MM.1S (cell line): Measurements from ENCODE around the gene ACO2.

Experiments used
- DNase-seq: peaks from one replicate; pipeline ENCODE4 v3.0.0-alpha.2; 2015
- H2AFZ ChIP-seq: fragments of 300-600 bp; sonication (generic); 2 replicates; pipeline ENCODE4 v1.6.0; 2016; ENCODE audit warnings: antibody characterized with exemption, low read length
- H3F3A ChIP-seq: fragments of 300-600 bp; sonication (generic); 2 replicates; pipeline ENCODE4 v1.6.1; 2016; ENCODE audit warnings: mild to moderate bottlenecking, antibody characterized with exemption, low read length, moderate library complexity, mixed read lengths; ENCODE audit not compliant: insufficient read depth
- H3K27ac ChIP-seq: fragments of 300-600 bp; sonication (generic); 2 replicates; pipeline ENCODE4 v1.5.1; 2016; ENCODE audit warnings: mild to moderate bottlenecking, low read length
- H3K27me3 ChIP-seq: fragments of 300-600 bp; sonication (generic); replicated peaks from 2 replicates; pipeline ENCODE4 v1.6.0; 2016; ENCODE audit warnings: low read length; ENCODE audit not compliant: insufficient read depth
- H3K36me3 ChIP-seq: fragments of 300-600 bp; sonication (generic); replicated peaks from 2 replicates; pipeline ENCODE4 v1.6.1; 2016; ENCODE audit warnings: mild to moderate bottlenecking, low read length, mixed read lengths; ENCODE audit not compliant: insufficient read depth
- H3K4me1 ChIP-seq: fragments of 300-600 bp; sonication (generic); 2 replicates; pipeline ENCODE4 v1.6.1; 2016; ENCODE audit warnings: low read length, mixed read lengths
- H3K4me2 ChIP-seq: fragments of 300-600 bp; sonication (generic); 2 replicates; pipeline ENCODE4 v1.6.0; 2016; ENCODE audit warnings: low read depth, low read length
- H3K4me3 ChIP-seq: fragments of 300-600 bp; sonication (generic); 2 replicates; pipeline ENCODE4 v1.5.1; 2016; ENCODE audit warnings: low read length, mixed read lengths
- H3K79me2 ChIP-seq: fragments of 300-600 bp; sonication (generic); 2 replicates; pipeline ENCODE4 v1.6.1; 2016; ENCODE audit warnings: mixed run types, low read length, mixed read lengths
- H3K9ac ChIP-seq: fragments of 300-600 bp; sonication (generic); 2 replicates; pipeline ENCODE4 v1.6.1; 2016; ENCODE audit warnings: low read length, mixed read lengths
- H3K9me2 ChIP-seq: fragments of 300-600 bp; sonication (generic); replicated peaks from 2 replicates; pipeline ENCODE4 v1.6.1; 2016; ENCODE audit warnings: mild to moderate bottlenecking, low read length, mixed read lengths; ENCODE audit not compliant: insufficient read depth
- H3K9me3 ChIP-seq: fragments of 300-600 bp; sonication (generic); replicated peaks from 2 replicates; pipeline ENCODE4 v1.6.1; 2016; ENCODE audit warnings: mild to moderate bottlenecking, low read length, mixed read lengths; ENCODE audit not compliant: insufficient read depth
- H4K20me1 ChIP-seq: fragments of 300-600 bp; sonication (generic); 2 replicates; pipeline ENCODE4 v1.6.1; 2016; ENCODE audit warnings: mild to moderate bottlenecking, low read length, moderate library complexity, mixed read lengths; ENCODE audit not compliant: insufficient read depth
- EZH2 ChIP-seq: fragments of 300-600 bp; sonication (generic); optimal IDR thresholded peaks from 2 replicates; pipeline ENCODE3; 2017; ENCODE audit warnings: low read depth, mild to moderate bottlenecking, antibody characterized with exemption, low read length, mixed read lengths
- EZH2phosphoT487 ChIP-seq: fragments of 300-600 bp; sonication (generic); IDR thresholded peaks from 2 replicates; pipeline ENCODE4 v1.6.1; 2018; ENCODE audit warnings: antibody characterized with exemption, low read length
- TF ChIP-seq, protein P1 (sequence below): fragments of 300-600 bp; sonication (generic); IDR thresholded peaks from 2 replicates; pipeline ENCODE4 v1.5.1; 2016; ENCODE audit warnings: antibody characterized with exemption, low read length, mixed read lengths

Gene ACO2

DNA sequence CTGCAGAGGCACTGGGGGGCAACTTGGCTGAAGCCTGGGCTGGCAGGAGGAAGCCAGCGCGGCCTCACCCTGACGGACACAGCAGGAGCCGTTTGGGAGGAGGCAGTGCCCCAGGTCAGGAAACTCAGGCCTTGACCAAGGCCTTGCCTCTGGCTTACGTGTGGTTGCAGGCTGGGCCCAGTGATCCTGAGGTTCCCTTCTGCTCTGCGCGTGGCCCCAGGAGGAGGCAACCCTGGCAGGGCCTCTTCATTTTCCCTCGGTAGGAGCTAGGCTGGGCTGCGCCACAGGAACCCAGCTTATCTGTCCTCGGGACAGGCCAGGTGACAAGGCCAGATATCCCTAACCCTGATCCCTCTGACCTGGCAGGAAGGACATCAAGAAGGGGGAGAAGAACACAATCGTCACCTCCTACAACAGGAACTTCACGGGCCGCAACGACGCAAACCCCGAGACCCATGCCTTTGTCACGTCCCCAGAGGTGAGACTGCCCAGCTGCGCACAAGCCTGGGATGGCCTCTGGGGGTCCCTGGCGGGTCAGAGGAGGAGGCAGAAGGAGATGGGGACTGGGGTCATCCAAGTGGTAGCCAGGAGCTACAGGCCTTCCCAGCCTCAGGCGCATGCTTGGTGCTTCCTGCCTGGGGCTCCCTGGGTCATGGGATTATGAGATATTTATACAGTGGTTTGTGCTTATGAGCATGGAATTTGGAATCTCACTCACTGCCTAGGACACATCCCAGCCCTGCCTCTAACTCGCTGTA lies 54.7 kb downstream of the ACO2 start:
- TF ChIP-seq, protein P1, sequence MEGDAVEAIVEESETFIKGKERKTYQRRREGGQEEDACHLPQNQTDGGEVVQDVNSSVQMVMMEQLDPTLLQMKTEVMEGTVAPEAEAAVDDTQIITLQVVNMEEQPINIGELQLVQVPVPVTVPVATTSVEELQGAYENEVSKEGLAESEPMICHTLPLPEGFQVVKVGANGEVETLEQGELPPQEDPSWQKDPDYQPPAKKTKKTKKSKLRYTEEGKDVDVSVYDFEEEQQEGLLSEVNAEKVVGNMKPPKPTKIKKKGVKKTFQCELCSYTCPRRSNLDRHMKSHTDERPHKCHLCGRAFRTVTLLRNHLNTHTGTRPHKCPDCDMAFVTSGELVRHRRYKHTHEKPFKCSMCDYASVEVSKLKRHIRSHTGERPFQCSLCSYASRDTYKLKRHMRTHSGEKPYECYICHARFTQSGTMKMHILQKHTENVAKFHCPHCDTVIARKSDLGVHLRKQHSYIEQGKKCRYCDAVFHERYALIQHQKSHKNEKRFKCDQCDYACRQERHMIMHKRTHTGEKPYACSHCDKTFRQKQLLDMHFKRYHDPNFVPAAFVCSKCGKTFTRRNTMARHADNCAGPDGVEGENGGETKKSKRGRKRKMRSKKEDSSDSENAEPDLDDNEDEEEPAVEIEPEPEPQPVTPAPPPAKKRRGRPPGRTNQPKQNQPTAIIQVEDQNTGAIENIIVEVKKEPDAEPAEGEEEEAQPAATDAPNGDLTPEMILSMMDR, result no peak
- TF ChIP-seq EZH2phosphoT487 (no peak), EZH2 (no peak)
- Histone ChIP-seq H3K4me2 (no peak overlapping the region), H3K27ac (no peak overlapping the region), H3K36me3 (peaks cover 11% of the 10 kb centered on the region), H3K9me3 (no peaks in the 10 kb centered on the region), H3K4me3 (no peak overlapping the region), H2AFZ (no peak overlapping the region), H3K27me3 (no peaks in the 10 kb centered on the region), H3K9me2 (no peaks in the 10 kb centered on the region), H3K9ac (no peak overlapping the region), H3K79me2 (no peaks in the 10 kb centered on the region; the same call in 1 of the 2 replicates), H3K4me1 (no peaks in the 10 kb centered on the region), H4K20me1 (no peaks in the 10 kb centered on the region), H3F3A (peaks cover 7% of the 10 kb centered on the region)
- no peak for DNase-seq

DNA sequence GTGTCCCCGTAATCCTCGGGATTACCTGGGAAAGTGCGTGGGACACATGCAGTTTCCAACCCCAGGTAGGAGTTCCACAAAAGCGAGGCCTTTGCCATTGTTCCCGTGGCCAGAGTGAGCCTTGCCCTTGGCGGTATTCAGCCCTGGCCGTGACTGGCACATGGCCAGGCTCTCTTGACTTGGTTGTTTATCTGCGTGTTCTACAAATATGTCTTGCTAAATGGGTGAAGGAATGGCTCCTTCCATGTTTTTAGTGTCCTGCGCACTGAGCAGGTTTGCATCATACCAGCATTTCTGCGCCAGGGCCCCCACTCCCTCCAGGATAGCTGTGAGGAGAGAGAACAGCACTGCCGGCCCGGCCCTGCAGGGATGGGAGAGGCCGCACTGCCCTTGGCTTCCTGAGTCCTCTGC lies 55.3 kb downstream of the ACO2 start:
- H3K36me3 ChIP-seq, result peaks cover 11% of the 10 kb centered on the region
- no peak overlapping the region for H3K4me3 ChIP-seq
- H3K27me3 ChIP-seq, result no peaks in the 10 kb centered on the region
- no peaks in the 10 kb centered on the region for H3K4me1 ChIP-seq
- no peaks in the 10 kb centered on the region for H3K9me2 ChIP-seq
- no peak for DNase-seq
- H4K20me1 ChIP-seq, result no peaks in the 10 kb centered on the region
- peaks cover 7% of the 10 kb centered on the region for H3F3A ChIP-seq
- H2AFZ ChIP-seq, result no peak overlapping the region
- H3K4me2 ChIP-seq, result no peak overlapping the region
- no peaks in the 10 kb centered on the region for H3K9me3 ChIP-seq
- no peak overlapping the region for H3K27ac ChIP-seq
- H3K9ac ChIP-seq, result no peak overlapping the region
- no peaks in the 10 kb centered on the region; the same call in 1 of the 2 replicates for H3K79me2 ChIP-seq
- no peak for TF ChIP-seq EZH2phosphoT487
- TF ChIP-seq EZH2, result no peak
- TF ChIP-seq, protein P1, result no peak

DNA sequence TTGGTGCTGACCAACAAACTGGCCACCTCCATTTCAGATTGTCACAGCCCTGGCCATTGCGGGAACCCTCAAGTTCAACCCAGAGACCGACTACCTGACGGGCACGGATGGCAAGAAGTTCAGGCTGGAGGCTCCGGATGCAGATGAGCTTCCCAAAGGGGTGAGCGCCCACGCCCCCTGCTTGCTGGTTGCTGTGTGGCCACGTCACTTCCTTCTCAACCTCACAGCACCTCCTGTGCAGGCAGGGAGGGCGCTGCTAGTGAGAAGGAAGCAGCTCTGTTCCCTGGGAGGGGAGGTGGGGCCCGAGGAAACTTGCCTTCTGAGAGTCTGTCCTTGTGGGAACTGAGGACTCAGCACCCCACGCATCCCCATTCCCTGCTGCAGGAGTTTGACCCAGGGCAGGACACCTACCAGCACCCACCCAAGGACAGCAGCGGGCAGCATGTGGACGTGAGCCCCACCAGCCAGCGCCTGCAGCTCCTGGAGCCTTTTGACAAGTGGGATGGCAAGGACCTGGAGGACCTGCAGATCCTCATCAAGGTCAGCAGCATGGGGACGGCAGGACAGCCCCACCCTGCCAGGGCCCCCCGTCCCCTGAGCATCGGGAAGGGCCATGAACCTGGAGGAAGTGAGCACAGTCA lies 56.0 kb downstream of the ACO2 start:
- no peaks in the 10 kb centered on the region for H3K9me3 ChIP-seq
- H3F3A ChIP-seq, result peaks cover 7% of the 10 kb centered on the region
- no peaks in the 10 kb centered on the region; the same call in 1 of the 2 replicates for H3K79me2 ChIP-seq
- H3K27me3 ChIP-seq, result no peaks in the 10 kb centered on the region
- H3K4me3 ChIP-seq, result no peak overlapping the region
- no peak overlapping the region for H3K9ac ChIP-seq
- TF ChIP-seq EZH2 (no peak), EZH2phosphoT487 (no peak)
- TF ChIP-seq, protein P1, result no peak
- peaks cover 13% of the 10 kb centered on the region for H3K36me3 ChIP-seq
- H3K4me2 ChIP-seq, result no peak overlapping the region
- no peak for DNase-seq
- H3K9me2 ChIP-seq, result no peaks in the 10 kb centered on the region
- no peak overlapping the region for H2AFZ ChIP-seq
- no peaks in the 10 kb centered on the region for H3K4me1 ChIP-seq
- no peaks in the 10 kb centered on the region for H4K20me1 ChIP-seq
- no peak overlapping the region for H3K27ac ChIP-seq
